GM18505 (cell line): Measurements from ENCODE around the gene CMC4.

Experiments used
- ATAC-seq: cut with Tn5 transposase; IDR thresholded peaks from one replicate; pipeline ENCODE4 v1.9.1; 2021; ENCODE audit not compliant: unreplicated experiment
- POLR2A ChIP-seq: IDR thresholded peaks from 4 replicates; pipeline ENCODE4 v1.6.1; 2011; ENCODE audit warnings: borderline replicate concordance; ENCODE audit not compliant: insufficient read depth, insufficient read length; ENCODE audit errors: extremely low read depth

CMC4 gene

GRCh38 chrX:155069414-155069813 lies 1.5 kb downstream of the CMC4 start:
- no peak for ATAC-seq
- no peak for TF ChIP-seq POLR2A

DNA sequence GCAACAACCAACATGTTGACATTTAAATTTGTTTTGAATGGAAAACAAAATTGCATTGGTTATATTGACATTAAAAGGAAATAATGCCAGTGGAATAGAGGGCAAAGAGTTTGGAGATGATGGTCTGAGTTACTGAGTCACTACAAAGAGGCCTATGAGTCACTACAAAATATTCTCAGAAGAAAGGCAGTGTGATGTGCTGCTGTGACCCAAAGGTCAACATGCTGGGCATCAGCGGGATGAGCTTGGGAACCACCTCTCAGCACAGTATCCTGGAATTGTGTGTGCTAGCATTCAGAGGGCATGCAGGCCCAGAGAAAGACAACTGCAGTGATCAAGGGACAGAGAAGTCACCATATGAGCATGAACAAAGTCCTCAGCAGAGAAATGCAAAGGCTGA lies 2.8 kb downstream of the CMC4 start:
- TF ChIP-seq POLR2A: no peak
- no peak for ATAC-seq

- no peak for TF ChIP-seq POLR2A
- ATAC-seq: no peak
These were observed 5.8 kb downstream of the CMC4 start for GRCh38 chrX:155065035-155065734.

GRCh38 chrX:155061760-155062159 lies 9.2 kb downstream of the CMC4 start:
- ATAC-seq: no peak
- TF ChIP-seq POLR2A: no peak

- ATAC-seq: peak; percentile 81
- peak; percentile 16 for TF ChIP-seq POLR2A
These were observed 13.8 kb downstream of the CMC4 start for GRCh38 chrX:155056877-155057792.

GRCh38 chrX:155056471-155056870 lies 14.5 kb downstream of the CMC4 start:
- ATAC-seq: no peak

GRCh38 chrX:155055494-155055893 lies 15.4 kb downstream of the CMC4 start:
- TF ChIP-seq POLR2A: no peak
- no peak for ATAC-seq

More at GRCh38 chrX:155056471-155056870, 14.5 kb downstream of the CMC4 start:
- TF ChIP-seq POLR2A: no peak

GRCh38 chrX:155054255-155054654 lies 16.7 kb downstream of the CMC4 start:
- no peak for TF ChIP-seq POLR2A
- ATAC-seq: no peak

GRCh38 chrX:155053656-155054055 lies 17.3 kb downstream of the CMC4 start:
- no peak for ATAC-seq
- no peak for TF ChIP-seq POLR2A

DNA sequence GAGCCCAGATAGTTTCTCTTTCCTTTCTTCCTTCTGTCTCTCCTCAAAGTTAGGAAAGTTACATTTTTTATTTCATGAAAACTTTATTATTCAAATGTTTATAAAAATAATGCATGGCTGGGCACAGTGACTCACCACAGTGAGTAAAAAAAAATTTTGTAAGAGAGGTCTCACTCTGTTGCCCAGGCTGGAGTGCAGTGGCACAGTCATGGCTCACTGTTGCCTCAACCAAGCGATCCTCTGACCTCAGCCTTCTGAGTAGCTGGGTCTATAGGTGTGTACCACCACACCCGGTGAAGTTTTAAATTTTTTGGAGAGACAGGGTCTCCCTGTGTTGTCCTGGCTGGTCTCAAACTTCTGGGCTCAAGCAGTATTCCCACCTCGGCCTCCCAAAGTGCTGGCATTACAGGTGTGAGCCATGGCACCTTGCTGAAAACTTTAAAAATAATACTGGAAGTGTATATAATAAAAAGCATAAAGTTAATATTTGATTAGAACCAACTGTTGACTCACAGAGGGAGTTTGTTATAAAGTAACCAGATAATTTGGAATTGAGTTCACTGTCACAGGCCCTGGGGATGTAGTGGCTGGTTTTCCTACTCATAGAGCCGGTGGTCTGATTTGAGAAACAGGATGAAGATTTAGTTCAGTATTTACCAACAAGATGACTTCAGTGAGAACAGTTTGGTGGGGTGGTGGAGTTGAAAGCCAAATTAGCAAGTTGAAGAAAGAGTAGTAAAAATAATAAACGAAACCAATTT lies 18.0 kb downstream of the CMC4 start:
- ATAC-seq: no peak
- TF ChIP-seq POLR2A: no peak

- no peak for ATAC-seq
- TF ChIP-seq POLR2A: no peak
These were observed 21.8 kb downstream of the CMC4 start for GRCh38 chrX:155048977-155049619.

GRCh38 chrX:155046811-155047528 lies 24.0 kb downstream of the CMC4 start:
- no peak for TF ChIP-seq POLR2A
- ATAC-seq: no peak
